Lung microvascular endothelial cell (primary cell): ENCODE results near the gene ZNF785. TPM values are rescaled to one million over a fixed set of nuclear protein-coding genes. Genes with fewer than 3 reads are reported as not detected.
A peak's percentile ranks its signal among the peaks of the same experiment; 100 is the strongest.
"Not testable (repeated sequence)": the region's sequence is repeated elsewhere in the genome, so short reads cannot be mapped to it uniquely, and the experiment has no call there.

ENCODE experiments used
- DNase-seq, 2 donors: peaks; one replicate each; pipeline versions ENCODE4 v3.0.0 to v3.0.0-alpha.2; 2010; ENCODE audit warnings: low read depth in 2 of 2
- total RNA-seq: library from RNA; depleted of rRNA; stranded (reverse); fragments of >200 nt; gene quantifications from 2 replicates; pipeline ENCODE4 v1.2.1, GENCODE V29; 2014

The ZNF785 gene
- total RNA-seq, 1 donor from 2014 or later, result 9.9 TPM

DNA sequence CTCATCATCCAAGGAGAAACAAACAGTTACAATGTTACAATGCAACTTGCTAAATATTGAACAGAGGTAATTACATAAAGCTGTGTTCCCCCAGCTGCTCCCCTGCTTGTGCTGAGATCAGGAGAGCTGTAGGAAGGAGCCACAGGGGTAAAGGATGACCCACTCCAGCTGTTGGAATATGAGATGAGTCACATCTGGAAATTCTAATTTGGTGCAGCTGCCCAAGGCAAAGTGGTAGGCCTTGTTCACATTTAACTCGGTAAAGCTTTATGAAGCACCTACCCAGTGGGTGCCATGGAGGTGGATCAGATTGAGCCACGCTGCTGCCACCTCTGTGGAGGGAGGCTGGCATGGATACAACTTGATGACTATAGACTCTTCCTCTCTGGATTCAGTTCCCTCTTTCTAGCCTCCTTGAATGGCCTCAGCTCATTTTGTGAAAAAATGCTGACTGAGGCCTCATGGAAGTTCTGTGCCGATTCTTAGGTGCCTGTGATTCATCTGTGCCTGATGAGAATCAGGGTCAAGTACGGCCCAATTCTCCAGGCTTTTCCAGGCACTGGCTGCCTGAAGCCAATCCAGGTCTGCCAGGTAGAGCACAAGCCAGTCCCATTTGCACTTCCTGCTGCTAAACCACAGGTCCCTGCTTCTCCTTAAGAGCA is 17.2 kb upstream of the ZNF785 start:
- DNase-seq, result no peak

DNA sequence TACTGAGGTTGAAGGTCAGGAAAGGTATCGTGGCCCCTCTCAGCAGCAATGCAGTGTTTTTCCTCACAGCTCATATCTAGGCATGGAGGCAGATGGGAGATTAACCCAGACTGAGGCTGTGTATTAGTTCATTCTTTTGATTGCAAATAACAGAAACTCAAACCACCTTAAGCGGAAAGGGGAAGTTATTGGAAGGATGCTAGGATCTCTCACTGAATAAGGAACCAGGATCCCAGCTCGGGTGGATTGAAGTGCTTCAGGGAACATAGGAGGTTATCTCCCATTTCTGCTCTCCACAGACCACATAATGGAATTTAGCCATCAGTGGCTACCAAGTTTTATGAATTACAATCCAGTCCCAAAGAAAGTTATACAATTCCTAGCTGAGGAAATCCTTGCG is 16.5 kb upstream of the ZNF785 start:
- DNase-seq, result no peak

DNA sequence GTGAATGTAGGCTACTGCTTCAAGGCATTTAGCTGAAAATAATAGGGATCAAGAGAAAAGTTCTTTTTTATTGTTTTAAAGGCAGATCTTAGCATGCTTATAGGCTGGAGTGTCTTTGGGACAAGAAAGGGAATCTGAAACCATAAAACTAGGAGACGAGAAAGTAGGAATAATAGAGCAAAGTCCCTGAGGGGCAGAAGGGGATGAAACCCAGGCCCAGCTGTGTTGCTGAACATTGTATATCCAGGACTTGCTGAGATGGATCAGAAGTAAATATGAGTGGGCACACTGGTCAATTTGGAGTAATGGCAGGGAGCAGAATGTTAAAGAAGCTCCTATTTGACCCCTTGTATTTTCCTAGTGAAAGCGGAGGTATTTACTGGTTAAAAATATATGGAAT is 15.4 kb upstream of the ZNF785 start:
- DNase-seq, result no peak

- no peak for DNase-seq
Observed at GRCh38 chr16:30600215-30600614, 14.7 kb upstream of the ZNF785 start.

- no peak for DNase-seq
Observed at GRCh38 chr16:30592871-30593270, 7.4 kb upstream of the ZNF785 start.

GRCh38 chr16:30590869-30591268 is 5.4 kb upstream of the ZNF785 start:
- not testable (repeated sequence) for DNase-seq

DNA sequence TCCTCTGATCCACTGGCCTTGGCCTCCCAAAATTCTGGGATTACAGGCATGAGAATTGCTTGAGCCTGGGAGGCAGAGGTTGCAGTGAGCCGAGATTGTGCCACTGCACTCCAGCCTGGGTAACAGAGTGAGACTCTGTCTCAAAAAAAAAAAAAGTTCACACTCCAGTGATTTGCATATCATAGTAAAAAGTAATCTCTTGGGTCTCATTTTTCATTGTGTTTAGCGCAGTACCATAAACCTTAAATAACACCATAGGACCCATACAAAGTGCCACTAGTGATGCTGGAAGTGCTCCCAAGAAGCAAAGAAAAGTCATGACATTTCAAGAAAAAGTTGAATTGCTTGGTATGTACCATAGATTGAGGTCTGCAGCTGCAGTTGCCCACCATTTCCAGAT is 4.1 kb upstream of the ZNF785 start:
- not testable (repeated sequence) for DNase-seq

GRCh38 chr16:30588651-30589050 is 3.2 kb upstream of the ZNF785 start:
- no peak for DNase-seq

- DNase-seq, result no peak
Observed at GRCh38 chr16:30585022-30585399, 486 bp downstream of the ZNF785 start.

DNA sequence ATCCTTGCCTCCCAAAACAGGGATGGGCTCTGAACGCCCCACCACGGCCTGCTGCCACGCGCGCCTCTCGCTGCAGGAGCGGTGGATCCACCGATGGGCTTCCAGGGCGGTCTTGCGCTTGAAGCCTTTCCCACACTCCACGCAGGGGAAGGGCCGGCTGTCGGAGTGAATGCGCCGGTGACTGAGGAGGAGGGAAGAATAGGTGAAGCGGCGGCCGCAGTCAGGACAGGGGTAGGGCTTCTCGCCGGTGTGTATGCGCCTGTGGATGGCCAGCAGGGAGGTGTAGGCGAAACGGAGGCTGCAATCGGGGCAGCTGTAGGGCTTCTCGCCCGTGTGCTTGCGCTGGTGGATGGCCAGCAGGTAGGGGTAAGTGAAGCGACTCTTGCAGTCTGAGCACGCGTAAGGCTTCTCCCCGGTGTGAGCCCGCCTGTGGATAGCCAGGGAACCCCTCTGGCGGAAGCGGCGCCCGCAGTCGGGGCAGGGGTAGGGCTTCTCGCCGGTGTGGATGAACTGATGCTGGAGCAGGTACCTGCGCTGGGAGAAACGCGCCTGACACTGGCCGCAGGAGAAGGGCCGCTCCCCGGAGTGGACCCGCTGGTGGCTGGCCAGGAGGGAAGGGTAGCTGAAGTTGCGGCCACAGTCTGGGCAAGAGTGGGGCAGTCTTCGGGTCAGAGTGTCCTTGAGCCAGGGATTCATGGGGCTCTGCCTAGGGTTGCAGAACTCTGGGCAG is 2.7 kb downstream of the ZNF785 start:
- DNase-seq, result no peak

DNA sequence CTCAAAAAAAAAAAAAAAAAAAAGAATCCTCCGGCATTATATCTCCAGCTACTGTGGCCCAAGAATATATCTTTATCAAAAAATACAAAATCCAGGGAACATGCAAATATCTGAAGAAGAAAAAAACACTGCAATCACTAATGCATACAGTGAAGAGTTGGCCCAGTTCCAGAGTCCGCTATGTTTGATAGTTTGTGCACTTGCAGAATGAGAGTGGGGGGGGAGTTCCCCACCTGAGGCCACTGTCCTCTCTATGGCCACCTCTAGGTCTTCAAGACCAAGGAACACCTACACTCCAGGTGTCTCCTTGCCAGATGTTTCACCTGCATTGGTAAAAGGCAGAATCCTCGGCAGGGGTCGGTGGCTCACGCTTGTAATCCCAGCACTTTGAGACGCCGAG is 4.0 kb downstream of the ZNF785 start:
- DNase-seq, result no peak

- DNase-seq, result no peak
Observed at GRCh38 chr16:30574678-30575077, 10.8 kb downstream of the ZNF785 start.

GRCh38 chr16:30571445-30572322 is 13.8 kb downstream of the ZNF785 start, which contains the start of gene ZNF688:
TSS of gene ZNF688 (minus strand) at chr16:30571714. CDS start at chr16:30571629, 85 bp downstream.
- peak; percentile 88 to 98 for DNase-seq

DNA sequence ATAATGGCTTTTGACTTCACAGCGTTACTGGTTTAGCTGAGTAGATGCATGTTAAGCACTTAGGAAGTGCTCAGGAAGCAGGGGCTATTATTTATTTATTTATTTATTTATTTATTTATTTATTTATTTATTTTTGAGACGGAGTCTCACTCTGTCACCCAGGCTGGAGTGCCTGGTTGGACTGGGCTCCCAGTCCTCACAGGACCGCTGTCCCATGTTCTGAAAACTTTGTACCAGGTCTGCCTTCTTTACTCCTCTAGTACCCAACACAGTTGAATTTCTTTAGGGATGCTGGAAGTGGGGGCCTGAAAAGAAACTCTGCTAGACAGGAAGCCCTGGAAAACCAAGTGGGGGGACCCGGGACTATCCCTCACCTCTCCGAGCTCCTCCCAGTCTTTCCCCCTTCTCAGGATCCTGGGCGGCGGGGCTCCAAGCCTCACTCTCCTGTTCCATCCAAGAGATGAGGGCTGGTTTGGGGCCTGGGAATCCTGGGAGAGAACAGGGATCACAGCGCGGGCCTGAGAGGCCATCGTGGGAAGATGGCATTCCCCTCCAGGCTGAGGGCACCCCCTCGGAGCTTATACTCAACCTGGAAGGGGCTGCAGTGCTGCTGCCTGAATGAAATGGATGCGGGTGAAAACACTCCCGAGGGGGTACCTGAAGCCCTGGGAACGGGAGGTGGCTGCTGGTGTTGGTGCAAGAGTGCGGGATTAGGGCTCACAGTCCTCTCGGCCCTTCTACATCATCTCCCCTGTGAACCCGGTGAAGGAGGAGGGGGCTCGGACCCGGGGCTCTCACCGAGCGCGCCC is 14.7 kb downstream of the ZNF785 start:
- peak; percentile 48 to 53 for DNase-seq

DNA sequence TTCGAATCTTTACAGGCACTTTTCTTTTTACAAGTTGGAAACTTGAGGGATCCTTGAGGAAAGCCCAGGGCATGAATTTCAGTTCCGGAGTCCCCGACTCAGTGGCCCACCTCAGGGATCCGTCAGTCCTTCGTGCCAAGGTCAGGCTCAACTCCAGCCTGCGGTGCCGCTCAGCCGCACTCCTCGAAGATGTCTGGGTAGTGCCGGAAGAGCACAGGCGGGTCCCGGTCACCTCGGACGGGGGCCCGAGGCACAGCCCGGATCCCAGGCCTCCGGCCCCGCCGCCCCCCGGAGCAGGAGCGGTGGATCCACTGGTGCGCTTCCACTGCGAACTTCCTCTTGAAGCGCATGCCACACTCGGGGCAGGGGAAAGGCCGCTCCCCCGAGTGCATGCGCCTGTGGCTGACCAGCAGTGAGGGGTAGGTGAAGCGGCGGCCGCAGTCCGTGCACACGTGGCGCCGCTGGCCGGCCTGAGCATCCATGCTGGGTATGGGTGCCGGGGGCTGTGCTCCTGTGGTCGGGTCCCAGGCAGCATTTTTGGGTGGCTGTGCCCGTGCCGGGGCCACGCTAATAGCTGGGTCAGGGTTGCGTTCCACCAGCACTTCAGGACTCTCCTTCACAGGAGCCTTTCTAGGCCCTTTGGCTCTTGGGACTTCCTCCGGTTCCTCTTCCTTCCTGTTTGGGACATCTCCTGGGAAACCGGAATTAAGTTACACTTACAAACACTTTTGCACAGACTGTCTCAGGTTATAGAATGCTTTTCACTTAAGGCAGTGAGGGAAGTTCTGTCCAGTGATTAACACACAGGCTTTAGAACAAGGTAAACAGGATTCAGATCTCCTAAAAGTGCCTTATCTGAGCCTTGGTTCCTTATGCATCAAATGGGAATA is 15.5 kb downstream of the ZNF785 start:
- DNase-seq, result no peak

- no peak for DNase-seq
Observed at GRCh38 chr16:30569281-30569680, 16.2 kb downstream of the ZNF785 start.

DNA sequence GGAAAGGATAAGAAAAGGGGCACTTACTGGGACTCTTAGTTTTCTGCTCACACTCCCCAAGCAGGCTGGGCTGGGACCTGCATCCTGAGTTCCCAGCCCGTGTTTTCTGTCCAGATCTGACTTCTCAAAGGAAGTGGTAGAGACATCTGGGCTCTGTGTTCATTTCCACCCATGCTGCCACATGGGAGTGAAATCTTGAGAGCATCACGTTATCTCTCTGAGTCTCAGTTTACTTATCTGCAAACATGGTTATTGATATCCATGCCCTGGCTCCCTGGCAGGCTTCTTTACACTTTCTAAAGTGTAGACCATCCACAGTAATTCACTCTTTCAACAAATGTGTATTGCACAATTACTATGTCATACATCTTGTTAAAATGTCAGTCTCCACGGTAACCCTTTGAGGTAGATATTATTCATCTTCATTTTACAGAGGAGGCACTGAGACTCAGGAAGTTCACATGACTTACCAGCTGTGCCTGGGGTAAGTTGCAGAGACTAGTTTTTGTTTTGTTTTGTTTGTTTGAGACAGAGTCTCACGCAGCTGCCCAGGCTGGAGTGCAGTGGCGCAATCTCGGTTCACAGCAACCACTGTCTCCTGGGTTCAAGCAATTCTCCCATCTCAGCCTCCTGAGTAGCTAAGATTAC is 17.4 kb downstream of the ZNF785 start:
- DNase-seq, result peak in 1 of 2 donors; percentile 84

GRCh38 chr16:30567160-30567990 is 18.1 kb downstream of the ZNF785 start:
- DNase-seq, result peak in 1 of 2 donors; percentile 15

- no peak for DNase-seq
Observed at GRCh38 chr16:30566531-30566930, 19.0 kb downstream of the ZNF785 start.
